H4 (cell line): Measurements from ENCODE around the gene HMGN2. TPM values are rescaled to one million over a fixed set of nuclear protein-coding genes. Genes with fewer than 3 reads are reported as not detected.

ENCODE experiments used
- DNase-seq: peaks from one replicate; pipeline ENCODE4 v3.0.0-alpha.2; 2015; ENCODE audit warnings: low spot score
- total RNA-seq: library from RNA; depleted of rRNA; stranded (reverse); fragments of >200 nt; shearing (Covaris generic); gene quantifications from 2 replicates; pipeline ENCODE4 v1.2.3, GENCODE V29; 2014; rRNA removed

The HMGN2 gene
- total RNA-seq, result 955 and 1,224 TPM in 2 replicates

GRCh38 chr1:26472320-26472900, at the start of gene HMGN2:
HMGN2 (plus strand) TSS chr1:26472440; CDS start chr1:26472613, 173 bp downstream.
- DNase-seq, result peak; percentile 85

GRCh38 chr1:26429721-26430120, 42.5 kb upstream of the HMGN2 start:
- DNase-seq, result no peak

- peak; percentile 97 for DNase-seq
These were observed 40.1 kb upstream of the HMGN2 start, which contains the start of gene DHDDS for GRCh38 chr1:26431979-26432695. DHDDS (plus strand) TSS chr1:26432321; CDS start chr1:26432946, 625 bp downstream.

GRCh38 chr1:26432793-26433192, 39.4 kb upstream of the HMGN2 start:
- no peak for DNase-seq

GRCh38 chr1:26434161-26434752, 38.0 kb upstream of the HMGN2 start:
- no peak for DNase-seq

GRCh38 chr1:26438041-26438440, 34.2 kb upstream of the HMGN2 start:
- no peak for DNase-seq

- DNase-seq, result no peak
These were observed 32.0 kb upstream of the HMGN2 start for GRCh38 chr1:26440259-26440658.

GRCh38 chr1:26449868-26450267, 22.4 kb upstream of the HMGN2 start:
- DNase-seq, result no peak

GRCh38 chr1:26450908-26451307, 21.3 kb upstream of the HMGN2 start:
- DNase-seq, result no peak

GRCh38 chr1:26452459-26453183, 19.6 kb upstream of the HMGN2 start:
- DNase-seq, result no peak

GRCh38 chr1:26459148-26459547, 13.1 kb upstream of the HMGN2 start:
- no peak for DNase-seq

GRCh38 chr1:26459573-26460031, 12.6 kb upstream of the HMGN2 start:
- DNase-seq, result no peak

- no peak for DNase-seq
These were observed 3.3 kb upstream of the HMGN2 start for GRCh38 chr1:26468911-26469310.

GRCh38 chr1:26469558-26469957, 2.7 kb upstream of the HMGN2 start:
- DNase-seq, result no peak

GRCh38 chr1:26470878-26471497, 1.3 kb upstream of the HMGN2 start:
- no peak for DNase-seq

GRCh38 chr1:26471498-26472319, 531 bp upstream of the HMGN2 start:
- peak; percentile 59 for DNase-seq

- DNase-seq, result peak; percentile 84
These were observed 933 bp downstream of the HMGN2 start for GRCh38 chr1:26472901-26473845.

- no peak for DNase-seq
These were observed 2.6 kb downstream of the HMGN2 start for GRCh38 chr1:26474818-26475217.

- no peak for DNase-seq
These were observed 3.7 kb downstream of the HMGN2 start for GRCh38 chr1:26475989-26476388.

GRCh38 chr1:26476958-26477357, 4.7 kb downstream of the HMGN2 start:
- no peak for DNase-seq
